GM08714 (cell line): ENCODE measurements around the gene PPARGC1A.

Experiments used
- H3K4me3 ChIP-seq: fragments of 200-500 bp; sonication (Bioruptor generic); 2 replicates; pipeline ENCODE4 v1.5.1; 2014; ENCODE audit warnings: mild to moderate bottlenecking, low read length, inconsistent platforms
- ZNF274 ChIP-seq: IDR thresholded peaks from 2 replicates; pipeline ENCODE4 v1.6.1; 2012; ENCODE audit warnings: mild to moderate bottlenecking, low read depth, low read length

The PPARGC1A gene

GRCh38 chr4:23889814-23890341 is at the start of gene PPARGC1A:
Gene PPARGC1A (minus strand): TSS chr4:23890047. CDS start chr4:23889957, 90 bp downstream.
- no peak for TF ChIP-seq ZNF274
- no peak within 1 kb of the TSS; the same call in 1 of the 2 replicates for H3K4me3 ChIP-seq

GRCh38 chr4:23938796-23939195 is 48.9 kb upstream of the PPARGC1A start:
- TF ChIP-seq ZNF274 = no peak

GRCh38 chr4:23937173-23937572 is 47.3 kb upstream of the PPARGC1A start:
- no peak for TF ChIP-seq ZNF274
- H3K4me3 ChIP-seq = no peak overlapping the region

More at GRCh38 chr4:23938796-23939195, 48.9 kb upstream of the PPARGC1A start:
- H3K4me3 ChIP-seq = no peak overlapping the region

GRCh38 chr4:23934915-23935314 is 45.1 kb upstream of the PPARGC1A start:
- H3K4me3 ChIP-seq = no peak overlapping the region
- TF ChIP-seq ZNF274 = no peak

GRCh38 chr4:23934223-23934622 is 44.4 kb upstream of the PPARGC1A start:
- H3K4me3 ChIP-seq = no peak overlapping the region
- no peak for TF ChIP-seq ZNF274

- no peak for TF ChIP-seq ZNF274
- H3K4me3 ChIP-seq = no peak overlapping the region
Measured at GRCh38 chr4:23932901-23933308, 43.1 kb upstream of the PPARGC1A start.

GRCh38 chr4:23932186-23932585 is 42.3 kb upstream of the PPARGC1A start:
- no peak for TF ChIP-seq ZNF274
- no peak overlapping the region for H3K4me3 ChIP-seq

GRCh38 chr4:23931489-23931830 is 41.6 kb upstream of the PPARGC1A start:
- TF ChIP-seq ZNF274 = no peak
- H3K4me3 ChIP-seq = no peak overlapping the region

- TF ChIP-seq ZNF274 = no peak
- no peak overlapping the region for H3K4me3 ChIP-seq
Measured at GRCh38 chr4:23930750-23931488, 41.1 kb upstream of the PPARGC1A start.

- no peak overlapping the region for H3K4me3 ChIP-seq
- no peak for TF ChIP-seq ZNF274
Measured at GRCh38 chr4:23929248-23929647, 39.4 kb upstream of the PPARGC1A start.

- no peak overlapping the region for H3K4me3 ChIP-seq
- no peak for TF ChIP-seq ZNF274
Measured at GRCh38 chr4:23924556-23924955, 34.7 kb upstream of the PPARGC1A start.

- no peak overlapping the region for H3K4me3 ChIP-seq
- no peak for TF ChIP-seq ZNF274
Measured at GRCh38 chr4:23923840-23924239, 34.0 kb upstream of the PPARGC1A start.

- no peak for TF ChIP-seq ZNF274
- no peak overlapping the region for H3K4me3 ChIP-seq
Measured at GRCh38 chr4:23923141-23923540, 33.3 kb upstream of the PPARGC1A start.

- no peak for TF ChIP-seq ZNF274
- H3K4me3 ChIP-seq = no peak overlapping the region
Measured at GRCh38 chr4:23922541-23923111, 32.8 kb upstream of the PPARGC1A start.

GRCh38 chr4:23922013-23922412 is 32.2 kb upstream of the PPARGC1A start:
- H3K4me3 ChIP-seq = no peak overlapping the region
- no peak for TF ChIP-seq ZNF274
